Vagina (tissue), 2 donors: Measurements from ENCODE around the gene IL13RA1.

Source experiments
- CTCF ChIP-seq, 3 experiments: fragments of 450-650 bp in 2 of 3; fragments of 200-600 bp in 1 of 3; sonication (generic) in 1 of 3; IDR thresholded peaks; one replicate each; pipeline ENCODE4 v1.5.1; 2017 to 2019; ENCODE audit warnings: antibody characterized with exemption in 3 of 3, mild to moderate bottlenecking in 2 of 3, moderate library complexity in 2 of 3
- POLR2A ChIP-seq, 2 donors: fragments of 450-650 bp; IDR thresholded peaks; one replicate each; pipeline ENCODE4 v1.6.1; 2017; ENCODE audit warnings: antibody characterized with exemption in 2 of 2, mild to moderate bottlenecking in 2 of 2, moderate library complexity in 2 of 2
- POLR2AphosphoS5 ChIP-seq, 2 donors: sonication (generic); formaldehyde crosslinking; IDR thresholded peaks; one replicate each; pipeline ENCODE4 v1.9.0; 2017; ENCODE audit warnings: antibody characterized with exemption in 2 of 2, mild to moderate bottlenecking in 2 of 2, low read depth in 1 of 2; ENCODE audit not compliant: insufficient read depth in 1 of 2

DNA sequence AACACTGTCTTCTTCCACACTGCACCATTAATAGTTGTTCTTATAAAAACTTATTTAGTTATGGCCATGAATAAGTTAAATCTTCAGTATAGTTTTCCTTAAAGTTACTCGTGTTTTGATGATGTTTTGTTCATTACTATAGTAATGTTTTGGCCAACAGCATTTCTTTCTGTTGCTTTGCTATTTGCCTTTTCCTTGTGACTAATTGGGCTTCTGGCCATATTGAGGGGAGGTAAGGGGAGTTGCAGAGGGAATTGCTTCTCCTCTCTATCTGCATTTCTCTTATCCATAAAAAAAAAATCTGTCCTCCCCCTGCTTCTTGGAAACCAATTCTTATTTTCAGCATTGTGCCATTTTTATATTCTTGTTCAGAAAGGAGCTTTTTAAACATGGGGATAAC is 53.5 kb downstream of the IL13RA1 start:
- TF ChIP-seq CTCF (IDR thresholded peaks at IDR 0.05) = no peak
- TF ChIP-seq POLR2A (IDR thresholded peaks at IDR 0.05) = no peak
- no peak for TF ChIP-seq POLR2AphosphoS5 (IDR thresholded peaks at IDR 0.05; ENCODE audit: insufficient read depth in 1 of 2, low read depth in 1 of 2)
